ENCODE measurements around the gene ASMT.

ASMT gene

DNA sequence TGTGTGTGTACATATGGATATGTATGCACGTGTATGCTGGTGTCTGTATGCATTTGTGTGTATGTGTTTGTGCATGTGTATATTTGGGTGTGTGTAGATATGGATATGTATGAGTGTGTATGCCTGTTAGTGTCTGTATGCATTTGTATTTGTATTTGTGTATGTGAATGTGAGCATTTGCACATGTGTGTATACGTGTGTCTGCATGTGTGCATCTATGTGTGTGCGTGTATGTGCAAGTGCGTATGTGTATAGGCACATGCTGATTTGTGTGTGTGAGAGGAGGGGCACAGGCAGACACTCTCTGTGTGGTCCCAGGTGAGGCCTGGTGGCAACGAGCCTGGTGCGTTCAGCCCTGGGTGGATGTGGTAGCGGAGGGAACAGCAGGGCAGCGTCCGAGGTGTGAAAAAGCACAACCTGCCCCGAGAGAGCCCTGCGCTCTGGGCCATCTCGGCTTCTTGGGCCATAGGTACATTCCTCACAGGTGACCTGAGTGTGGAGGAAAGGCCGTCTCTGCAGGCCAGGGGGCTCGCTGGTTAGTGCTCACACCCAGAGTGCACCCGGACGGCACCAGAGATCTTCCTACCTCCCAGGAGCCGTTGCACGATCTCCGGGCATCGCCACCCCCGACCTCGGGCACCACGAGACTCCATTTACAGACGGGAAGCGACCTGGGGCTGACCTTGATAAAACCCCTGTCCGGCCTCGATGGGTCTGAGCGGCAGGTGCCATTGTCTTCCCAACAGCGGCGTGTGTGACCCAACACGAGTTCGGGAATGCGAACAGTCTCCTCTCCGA is 45.0 kb downstream of the ASMT start:
- TF ChIP-seq GATA2 (IDR thresholded peaks at IDR 0.05; ENCODE audit: low read depth, low read length) = no peak
- no peak for TF ChIP-seq GATA3 (IDR thresholded peaks at IDR 0.05; ENCODE audit: low read depth, low read length)

DNA sequence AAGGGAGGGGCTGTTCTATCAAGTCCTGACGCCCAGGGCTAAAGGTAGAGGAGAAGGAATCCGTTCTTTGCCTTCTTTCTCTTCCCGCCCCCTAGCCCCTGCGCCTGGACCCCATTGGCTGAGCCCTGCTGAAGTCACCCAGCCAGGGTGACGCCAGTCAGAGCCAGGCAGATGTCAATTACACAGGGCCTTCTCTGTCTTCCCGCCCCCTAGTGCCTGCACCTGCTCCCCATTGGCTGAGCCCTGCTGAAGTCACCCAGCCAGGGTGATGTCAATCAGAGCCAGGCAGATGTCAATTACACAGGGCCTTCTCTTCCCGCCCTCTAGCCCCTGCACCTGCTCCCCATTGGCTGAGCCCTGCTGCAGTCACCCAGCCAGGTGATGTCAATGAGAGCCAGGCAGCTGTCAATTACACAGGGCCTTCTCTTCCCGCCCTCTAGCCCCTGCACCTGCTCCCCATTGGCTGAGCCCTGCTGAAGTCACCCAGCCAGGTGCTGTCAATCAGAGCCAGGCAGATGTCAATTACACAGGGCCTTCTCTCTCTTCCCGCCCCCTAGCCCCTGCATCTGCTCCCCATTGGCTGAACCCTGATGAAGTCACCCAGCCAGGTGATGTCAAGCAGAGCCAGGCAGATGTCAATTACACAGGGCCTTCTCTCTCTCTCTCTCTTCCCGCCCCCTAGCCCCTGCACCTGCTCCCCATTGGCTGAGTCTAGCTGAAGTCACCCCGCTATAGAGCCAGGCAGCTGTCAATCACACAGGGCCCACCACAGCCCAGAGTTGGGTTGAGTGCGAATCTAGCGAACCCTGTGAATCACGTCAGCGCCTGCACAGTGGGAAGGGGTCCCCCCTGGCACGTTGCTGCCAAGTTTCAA is 46.4 kb downstream of the ASMT start:
- TF ChIP-seq GATA3 (IDR thresholded peaks at IDR 0.05; ENCODE audit: low read depth, low read length) (no peak), GATA2 (IDR thresholded peaks at IDR 0.05; ENCODE audit: low read depth, low read length) (no peak)

DNA sequence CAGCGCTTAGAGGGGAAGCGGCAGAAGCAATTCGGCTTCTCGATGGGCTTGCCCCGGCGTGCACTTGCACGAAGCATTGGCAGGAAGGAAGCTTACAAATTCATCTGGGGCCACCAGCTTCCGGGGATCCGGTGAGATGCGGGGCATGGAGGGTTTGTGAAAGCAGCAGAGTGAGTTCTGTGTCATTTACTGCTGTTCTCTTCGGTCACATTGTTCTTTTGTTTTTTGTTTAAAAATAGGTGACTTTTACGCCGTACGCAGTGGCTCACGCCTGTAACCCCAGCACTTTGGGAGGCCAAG is 47.0 kb downstream of the ASMT start:
- no peak for TF ChIP-seq GATA3 (IDR thresholded peaks at IDR 0.05; ENCODE audit: low read depth, low read length)
- no peak for TF ChIP-seq GATA2 (IDR thresholded peaks at IDR 0.05; ENCODE audit: low read depth, low read length)

DNA sequence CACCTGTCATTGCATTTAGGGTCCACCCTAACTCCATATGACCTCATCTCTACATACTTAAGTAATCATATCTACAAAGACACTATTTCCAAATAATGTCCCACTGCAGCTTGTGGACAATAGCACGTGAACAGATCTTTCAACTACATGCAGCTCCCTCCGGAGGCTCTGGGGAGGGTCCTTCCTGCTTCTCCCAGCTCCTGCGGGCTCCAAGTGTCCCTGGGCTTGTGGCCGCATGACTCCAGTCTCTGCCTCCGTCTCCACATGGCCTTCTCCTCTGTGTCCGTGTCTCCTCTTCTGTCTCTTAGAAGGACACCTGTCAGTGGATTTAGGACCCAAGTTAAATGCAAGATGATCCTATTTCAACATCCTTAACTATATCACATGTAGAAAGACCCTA is 52.7 kb downstream of the ASMT start:
- TF ChIP-seq GATA3 (IDR thresholded peaks at IDR 0.05; ENCODE audit: low read depth, low read length) (no peak), GATA2 (IDR thresholded peaks at IDR 0.05; ENCODE audit: low read depth, low read length) (no peak)

DNA sequence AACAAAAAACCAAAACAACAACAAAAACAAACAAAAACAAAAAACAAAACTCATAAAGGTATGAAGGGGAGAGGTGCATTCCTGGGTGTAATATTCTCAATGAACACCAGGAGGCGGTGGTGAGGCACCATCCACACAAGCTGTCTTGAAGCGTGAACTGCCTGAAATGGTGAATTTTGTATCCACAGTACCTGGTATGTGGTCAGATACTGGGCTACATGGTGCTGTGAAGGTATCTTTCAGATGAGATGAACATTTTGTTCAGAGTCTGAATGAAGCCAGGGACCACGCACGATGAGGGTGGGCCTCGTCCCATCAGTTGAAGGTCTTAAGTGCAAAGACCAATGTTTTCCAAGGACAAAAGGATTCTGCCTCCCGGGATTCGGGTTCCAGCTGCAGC is 58.5 kb downstream of the ASMT start:
- TF ChIP-seq GATA3 (IDR thresholded peaks at IDR 0.05; ENCODE audit: low read depth, low read length) = no peak

DNA sequence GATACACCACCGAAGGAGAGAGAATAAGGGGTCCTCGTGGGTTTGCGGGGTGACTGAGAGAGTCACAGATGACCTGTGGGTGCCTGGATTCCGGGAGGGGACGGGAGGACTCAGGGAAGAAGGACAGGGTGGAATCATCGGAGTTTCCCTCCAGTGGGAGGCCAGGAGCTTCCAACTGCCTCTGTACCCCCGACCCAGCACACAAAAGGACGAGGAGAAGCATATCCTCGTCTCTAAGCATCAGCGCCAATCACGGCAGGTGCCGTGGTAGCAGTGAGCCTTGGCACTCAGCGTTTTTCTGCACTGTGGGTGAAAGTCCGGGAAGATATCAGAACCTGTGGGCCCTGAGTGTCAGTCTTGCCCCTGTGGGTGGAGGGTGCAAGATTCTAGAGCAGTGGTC is 62.0 kb downstream of the ASMT start:
- TF ChIP-seq GATA3 (IDR thresholded peaks at IDR 0.05; ENCODE audit: low read depth, low read length) = no peak
- no peak for TF ChIP-seq GATA2 (IDR thresholded peaks at IDR 0.05; ENCODE audit: low read depth, low read length)

DNA sequence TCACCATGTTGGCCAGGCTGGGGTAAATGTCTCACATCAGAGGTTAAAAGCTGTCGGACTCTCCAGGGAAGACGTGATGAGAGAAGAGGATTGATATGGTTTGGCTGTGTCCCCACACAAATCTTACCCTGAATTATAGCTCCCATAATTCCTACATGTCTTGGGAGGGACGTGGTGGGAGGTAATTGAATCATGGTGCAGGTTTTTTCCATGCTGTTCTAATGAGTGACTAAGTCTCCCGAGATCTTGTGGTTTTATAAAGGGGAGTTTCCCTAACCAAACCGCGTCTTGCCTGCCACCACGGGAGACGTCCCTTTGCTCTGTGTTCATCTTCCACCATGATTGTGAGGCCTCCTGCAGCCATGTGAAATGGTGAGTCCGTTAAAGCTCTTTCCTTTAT is 64.4 kb downstream of the ASMT start:
- TF ChIP-seq GATA3 (IDR thresholded peaks at IDR 0.05; ENCODE audit: low read depth, low read length) (no peak), GATA2 (IDR thresholded peaks at IDR 0.05; ENCODE audit: low read depth, low read length) (no peak)

DNA sequence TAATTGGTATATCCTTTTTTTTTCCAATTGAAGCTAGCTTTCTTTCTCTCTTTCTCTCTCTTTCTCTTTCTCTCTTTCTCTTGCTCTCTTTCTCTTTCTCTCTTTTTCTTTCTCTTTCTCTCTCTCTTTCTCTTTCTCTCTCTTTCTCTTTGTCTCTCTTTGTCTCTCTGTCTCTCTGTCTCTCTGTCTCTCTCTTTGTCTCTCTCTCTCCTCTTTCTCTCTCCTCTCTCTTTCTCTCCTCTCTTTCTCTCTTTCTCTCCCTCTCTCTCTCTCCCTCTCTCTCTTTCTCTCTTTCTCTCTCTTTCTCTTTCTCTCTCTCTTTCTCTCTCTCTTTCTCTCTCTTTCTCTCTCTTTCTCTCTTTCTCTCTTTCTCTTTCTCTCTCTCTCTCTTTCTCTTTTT is 66.6 kb downstream of the ASMT start:
- TF ChIP-seq GATA2 (IDR thresholded peaks at IDR 0.05; ENCODE audit: low read depth, low read length) = no peak
- no peak for TF ChIP-seq GATA3 (IDR thresholded peaks at IDR 0.05; ENCODE audit: low read depth, low read length)

DNA sequence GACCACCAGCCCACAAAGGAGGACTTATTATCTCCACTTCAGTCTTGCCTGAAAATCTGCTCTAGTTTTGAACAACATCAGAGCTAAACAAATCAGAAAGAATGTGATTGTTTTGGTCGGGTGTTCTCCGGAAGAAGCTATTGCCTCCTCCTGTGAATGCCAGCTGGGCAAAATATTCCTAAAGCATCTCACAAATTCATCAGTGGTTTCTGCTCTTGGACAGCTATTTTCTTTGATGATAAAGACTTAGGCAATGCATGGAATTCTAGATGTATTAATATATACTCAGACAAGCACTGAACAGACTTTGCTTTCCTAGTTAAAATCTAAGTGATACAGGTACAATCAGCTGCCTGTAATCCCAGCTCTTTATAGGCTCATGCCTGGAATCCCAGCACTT is 71.8 kb downstream of the ASMT start:
- TF ChIP-seq GATA3 (IDR thresholded peaks at IDR 0.05; ENCODE audit: low read depth, low read length) (no peak), GATA2 (IDR thresholded peaks at IDR 0.05; ENCODE audit: low read depth, low read length) (no peak)

Data from SH-SY5Y (cell line).